Keratinocyte (primary cell): ENCODE data around the gene KRTAP10-11. TPM values are rescaled to one million over a fixed set of nuclear protein-coding genes. Genes with fewer than 3 reads are reported as not detected.

Experiments
- DNase-seq: peaks from one replicate; pipeline ENCODE4 v3.0.0-alpha.2; 2011; ENCODE audit warnings: low read depth, missing footprints, low spot score
- FAIRE-seq: peaks from 2 replicates; lab custom pipeline; 2011; peaks lifted over from hg19 to GRCh38; lab: Jason Lieb, UNC
- H2AFZ ChIP-seq: 2 replicates; pipeline ENCODE4 v1.6.0; 2012; ENCODE audit warnings: low read length, control low read depth, inconsistent platforms; ENCODE audit not compliant: control insufficient read depth
- H3K27ac ChIP-seq: 2 replicates; pipeline ENCODE4 v1.5.1; 2011; ENCODE audit warnings: low read length; ENCODE audit not compliant: control insufficient read depth, insufficient read depth
- H3K27me3 ChIP-seq: 3 replicates; pipeline ENCODE4 v1.6.0; 2011; ENCODE audit warnings: low read length; ENCODE audit not compliant: control insufficient read depth, insufficient read depth; ENCODE audit errors: extremely low read depth
- H3K36me3 ChIP-seq, 2 experiments: 2 replicates in 1 of 2; 3 replicates in 1 of 2; pipeline ENCODE4 v1.5.1; 2011; ENCODE audit warnings: low read length in 2 of 2, mild to moderate bottlenecking in 1 of 2; ENCODE audit not compliant: control insufficient read depth in 2 of 2, insufficient read depth in 2 of 2; ENCODE audit errors: extremely low read depth in 1 of 2
- H3K4me1 ChIP-seq: 3 replicates; pipeline ENCODE4 v1.5.1; 2011; ENCODE audit warnings: low read length; ENCODE audit not compliant: control insufficient read depth, insufficient read depth; ENCODE audit errors: extremely low read depth
- H3K4me2 ChIP-seq: 3 replicates; pipeline ENCODE4 v1.6.0; 2011; ENCODE audit warnings: low read depth, low read length; ENCODE audit not compliant: control insufficient read depth, insufficient read depth; ENCODE audit errors: extremely low read depth
- H3K4me3 ChIP-seq, 3 experiments: fragments of 200-600 bp in 1 of 3; sonication (generic) in 1 of 3; 2 replicates in 2 of 3; 3 replicates in 1 of 3; pipeline ENCODE4 v1.5.1; 2011 to 2016; ENCODE audit warnings: low read length in 3 of 3, mild to moderate bottlenecking in 3 of 3, control low read depth in 2 of 3, inconsistent platforms in 1 of 3, low read depth in 1 of 3, mixed read lengths in 1 of 3, mixed run types in 1 of 3, moderate library complexity in 1 of 3; ENCODE audit not compliant: control insufficient read depth in 2 of 3, insufficient read depth in 2 of 3; ENCODE audit errors: extremely low read depth in 1 of 3
- H3K79me2 ChIP-seq: 2 replicates; pipeline ENCODE4 v1.6.0; 2012; ENCODE audit warnings: low read length; ENCODE audit not compliant: control insufficient read depth, insufficient read depth
- H3K9ac ChIP-seq: 3 replicates; pipeline ENCODE4 v1.6.0; 2011; ENCODE audit warnings: low read length; ENCODE audit not compliant: control insufficient read depth, insufficient read depth; ENCODE audit errors: extremely low read depth
- H3K9me1 ChIP-seq: 3 replicates; pipeline ENCODE4 v1.6.0; 2011; ENCODE audit warnings: low read length; ENCODE audit not compliant: control insufficient read depth, insufficient read depth; ENCODE audit errors: extremely low read depth
- H3K9me3 ChIP-seq: 2 replicates; pipeline ENCODE4 v1.5.1; 2012; ENCODE audit warnings: low read depth, low read length; ENCODE audit not compliant: control insufficient read depth
- H4K20me1 ChIP-seq: 3 replicates; pipeline ENCODE4 v1.6.0; 2011; ENCODE audit warnings: low read length; ENCODE audit not compliant: control insufficient read depth, insufficient read depth; ENCODE audit errors: extremely low read depth
- EZH2 ChIP-seq: IDR thresholded peaks from one replicate; pipeline ENCODE4 v1.6.1; 2012; ENCODE audit warnings: inconsistent platforms, mild to moderate bottlenecking, low read length, moderate library complexity
- dilution Hi-C: fragments of 300-500 bp; cut with MboI; formaldehyde crosslinking; loops from one replicate; pipeline ENCODE4 v1.7.0; 2020; ENCODE audit warnings: low sequenced_read_pairs; ENCODE audit not compliant: extremely low pct_ligation_motif_present
- polyA plus RNA-seq, 5 experiments: library from polyadenylated mRNA; depleted of rRNA in 3 of 5; stranded (reverse) in 3 of 5; stranded (forward) in 1 of 5; unstranded in 1 of 5; fragments of >200 nt; gene quantifications; 1 replicate in 1 of 5; 2 replicates in 3 of 5; 3 replicates in 1 of 5; pipeline versions ENCODE4 v1.2.1 to v1.2.3, GENCODE V29; 2011 to 2012; ENCODE audit warnings: missing spikeins in 2 of 5, low read depth in 1 of 5, low replicate concordance in 1 of 5
- TF ChIP-seq, protein P1 (sequence below), 3 experiments: IDR thresholded peaks in 1 of 3; conservative IDR thresholded peaks in 1 of 3; optimal IDR thresholded peaks in 1 of 3; 2 replicates in 2 of 3; 3 replicates in 1 of 3; pipeline versions ENCODE3 to v1.5.1; 2011; ENCODE audit warnings: low read length in 3 of 3, mild to moderate bottlenecking in 3 of 3, moderate library complexity in 2 of 3, control low read depth in 1 of 3, inconsistent platforms in 1 of 3; ENCODE audit not compliant: insufficient read depth in 2 of 3; ENCODE audit errors: extremely low read depth in 1 of 3

The KRTAP10-11 gene
- polyA plus RNA-seq, 1 donor (not counting 4 experiments of a cell fraction or from before 2014, with no cell fraction given): not detected

GRCh38 chr21:44632067-44632466 is 14.1 kb upstream of the KRTAP10-11 start:
- Histone ChIP-seq H3K79me2 (no peaks in the 10 kb centered on the region), H3K9me1 (no peaks in the 10 kb centered on the region), H3K27ac (no peak overlapping the region), H3K9me3 (peaks cover 3% of the 10 kb centered on the region), H3K9ac (no peak overlapping the region), H3K27me3 (no peaks in the 10 kb centered on the region), H3K36me3 (no peaks in the 10 kb centered on the region), H3K4me3 (no peak overlapping the region), H2AFZ (no peak overlapping the region), H3K4me1 (no peaks in the 10 kb centered on the region), H4K20me1 (no peaks in the 10 kb centered on the region), H3K4me2 (no peak overlapping the region)
- no peak for TF ChIP-seq EZH2
- TF ChIP-seq, protein P1, sequence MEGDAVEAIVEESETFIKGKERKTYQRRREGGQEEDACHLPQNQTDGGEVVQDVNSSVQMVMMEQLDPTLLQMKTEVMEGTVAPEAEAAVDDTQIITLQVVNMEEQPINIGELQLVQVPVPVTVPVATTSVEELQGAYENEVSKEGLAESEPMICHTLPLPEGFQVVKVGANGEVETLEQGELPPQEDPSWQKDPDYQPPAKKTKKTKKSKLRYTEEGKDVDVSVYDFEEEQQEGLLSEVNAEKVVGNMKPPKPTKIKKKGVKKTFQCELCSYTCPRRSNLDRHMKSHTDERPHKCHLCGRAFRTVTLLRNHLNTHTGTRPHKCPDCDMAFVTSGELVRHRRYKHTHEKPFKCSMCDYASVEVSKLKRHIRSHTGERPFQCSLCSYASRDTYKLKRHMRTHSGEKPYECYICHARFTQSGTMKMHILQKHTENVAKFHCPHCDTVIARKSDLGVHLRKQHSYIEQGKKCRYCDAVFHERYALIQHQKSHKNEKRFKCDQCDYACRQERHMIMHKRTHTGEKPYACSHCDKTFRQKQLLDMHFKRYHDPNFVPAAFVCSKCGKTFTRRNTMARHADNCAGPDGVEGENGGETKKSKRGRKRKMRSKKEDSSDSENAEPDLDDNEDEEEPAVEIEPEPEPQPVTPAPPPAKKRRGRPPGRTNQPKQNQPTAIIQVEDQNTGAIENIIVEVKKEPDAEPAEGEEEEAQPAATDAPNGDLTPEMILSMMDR (optimal IDR thresholded peaks at IDR 0.05 in 1 of 3, IDR thresholded peaks at IDR 0.05 in 1 of 3, conservative IDR thresholded peaks at IDR 0.05 in 1 of 3; ENCODE audit: extremely low read depth in 1 of 3, insufficient read depth in 2 of 3, low read length in 3 of 3): no peak
- FAIRE-seq (no peak), DNase-seq (no peak)
- dilution Hi-C loops: no loop called here

GRCh38 chr21:44636209-44637017 is 9.8 kb upstream of the KRTAP10-11 start:
- Histone ChIP-seq H3K9me3 (no peaks in the 10 kb centered on the region), H3K4me2 (no peak overlapping the region), H3K36me3 (no peaks in the 10 kb centered on the region), H3K27ac (no peak overlapping the region), H3K79me2 (no peaks in the 10 kb centered on the region), H4K20me1 (no peaks in the 10 kb centered on the region), H3K4me1 (no peaks in the 10 kb centered on the region), H3K9me1 (no peaks in the 10 kb centered on the region), H3K27me3 (no peaks in the 10 kb centered on the region), H3K9ac (no peak overlapping the region), H2AFZ (no peak overlapping the region), H3K4me3 (no peak overlapping the region)
- TF ChIP-seq, protein P1 (optimal IDR thresholded peaks at IDR 0.05 in 1 of 3, IDR thresholded peaks at IDR 0.05 in 1 of 3, conservative IDR thresholded peaks at IDR 0.05 in 1 of 3; ENCODE audit: extremely low read depth in 1 of 3, insufficient read depth in 2 of 3, low read length in 3 of 3): no peak
- no peak for TF ChIP-seq EZH2
- DNase-seq (no peak), FAIRE-seq (no peak)
- dilution Hi-C loops: no loop called here
